Uterus (tissue), 2 donors: ENCODE results near the gene PRPF40A.

Experiments
- POLR2A ChIP-seq, 2 donors: fragments of 450-650 bp; IDR thresholded peaks; one replicate each; pipeline ENCODE4 v1.6.1; 2016; ENCODE audit warnings: antibody characterized with exemption in 2 of 2, mild to moderate bottlenecking in 1 of 2, moderate library complexity in 1 of 2
- TF ChIP-seq, protein P1 (sequence below), 4 experiments: fragments of 200-600 bp in 2 of 4; fragments of 450-650 bp in 2 of 4; sonication (generic) in 2 of 4; IDR thresholded peaks; one replicate each; pipeline ENCODE4 v1.5.1; 2016 to 2019; ENCODE audit warnings: antibody characterized with exemption in 4 of 4, mild to moderate bottlenecking in 2 of 4, moderate library complexity in 1 of 4

DNA sequence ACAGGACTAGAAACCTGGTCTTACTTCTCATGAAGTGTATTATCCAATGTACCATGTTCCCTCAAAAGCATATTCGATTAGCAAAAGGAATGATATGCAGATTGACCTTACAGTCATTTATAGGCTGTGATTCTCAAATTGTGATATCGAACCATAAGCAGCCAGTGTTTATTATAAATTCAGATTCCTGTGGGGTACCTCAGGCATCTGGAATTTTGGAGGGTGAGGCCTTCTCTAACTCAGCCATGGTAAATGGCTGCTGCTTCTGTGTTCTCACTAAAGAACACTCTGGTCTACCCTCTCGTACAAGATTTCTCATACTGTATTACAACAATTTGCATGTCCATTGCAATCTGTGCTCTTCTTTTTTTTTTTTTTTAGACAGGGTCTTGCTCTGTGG, 84.5 kb downstream of the PRPF40A start:
- TF ChIP-seq, protein P1, sequence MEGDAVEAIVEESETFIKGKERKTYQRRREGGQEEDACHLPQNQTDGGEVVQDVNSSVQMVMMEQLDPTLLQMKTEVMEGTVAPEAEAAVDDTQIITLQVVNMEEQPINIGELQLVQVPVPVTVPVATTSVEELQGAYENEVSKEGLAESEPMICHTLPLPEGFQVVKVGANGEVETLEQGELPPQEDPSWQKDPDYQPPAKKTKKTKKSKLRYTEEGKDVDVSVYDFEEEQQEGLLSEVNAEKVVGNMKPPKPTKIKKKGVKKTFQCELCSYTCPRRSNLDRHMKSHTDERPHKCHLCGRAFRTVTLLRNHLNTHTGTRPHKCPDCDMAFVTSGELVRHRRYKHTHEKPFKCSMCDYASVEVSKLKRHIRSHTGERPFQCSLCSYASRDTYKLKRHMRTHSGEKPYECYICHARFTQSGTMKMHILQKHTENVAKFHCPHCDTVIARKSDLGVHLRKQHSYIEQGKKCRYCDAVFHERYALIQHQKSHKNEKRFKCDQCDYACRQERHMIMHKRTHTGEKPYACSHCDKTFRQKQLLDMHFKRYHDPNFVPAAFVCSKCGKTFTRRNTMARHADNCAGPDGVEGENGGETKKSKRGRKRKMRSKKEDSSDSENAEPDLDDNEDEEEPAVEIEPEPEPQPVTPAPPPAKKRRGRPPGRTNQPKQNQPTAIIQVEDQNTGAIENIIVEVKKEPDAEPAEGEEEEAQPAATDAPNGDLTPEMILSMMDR (IDR thresholded peaks at IDR 0.05) = no peak
- TF ChIP-seq POLR2A (IDR thresholded peaks at IDR 0.05) = no peak
